Measurements from ENCODE around the gene NACAD.

DNA sequence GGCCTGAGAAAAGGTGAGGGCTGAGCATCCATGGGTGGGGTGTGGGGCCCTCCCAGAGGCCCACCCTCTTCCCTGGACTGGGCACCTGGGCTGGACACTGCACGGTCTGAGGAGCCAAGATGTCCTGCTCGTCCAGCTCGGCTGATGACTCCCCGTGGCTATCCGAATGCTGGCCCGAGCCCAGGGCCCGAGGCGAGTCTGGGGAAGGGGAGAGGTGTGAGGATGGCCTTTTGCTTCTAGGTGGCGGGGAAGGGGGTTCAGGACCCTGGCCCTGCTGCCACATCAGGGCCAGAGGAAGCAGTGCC lies 7.1 kb downstream of the NACAD start:
- TF ChIP-seq, protein P1, sequence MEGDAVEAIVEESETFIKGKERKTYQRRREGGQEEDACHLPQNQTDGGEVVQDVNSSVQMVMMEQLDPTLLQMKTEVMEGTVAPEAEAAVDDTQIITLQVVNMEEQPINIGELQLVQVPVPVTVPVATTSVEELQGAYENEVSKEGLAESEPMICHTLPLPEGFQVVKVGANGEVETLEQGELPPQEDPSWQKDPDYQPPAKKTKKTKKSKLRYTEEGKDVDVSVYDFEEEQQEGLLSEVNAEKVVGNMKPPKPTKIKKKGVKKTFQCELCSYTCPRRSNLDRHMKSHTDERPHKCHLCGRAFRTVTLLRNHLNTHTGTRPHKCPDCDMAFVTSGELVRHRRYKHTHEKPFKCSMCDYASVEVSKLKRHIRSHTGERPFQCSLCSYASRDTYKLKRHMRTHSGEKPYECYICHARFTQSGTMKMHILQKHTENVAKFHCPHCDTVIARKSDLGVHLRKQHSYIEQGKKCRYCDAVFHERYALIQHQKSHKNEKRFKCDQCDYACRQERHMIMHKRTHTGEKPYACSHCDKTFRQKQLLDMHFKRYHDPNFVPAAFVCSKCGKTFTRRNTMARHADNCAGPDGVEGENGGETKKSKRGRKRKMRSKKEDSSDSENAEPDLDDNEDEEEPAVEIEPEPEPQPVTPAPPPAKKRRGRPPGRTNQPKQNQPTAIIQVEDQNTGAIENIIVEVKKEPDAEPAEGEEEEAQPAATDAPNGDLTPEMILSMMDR (IDR thresholded peaks at IDR 0.05), result no peak
- no peak for TF ChIP-seq POLR2A (IDR thresholded peaks at IDR 0.05)

Data from uterus (tissue), 2 donors.